Ectodermal cell (in vitro differentiated cells): Measurements from ENCODE around the gene CCDC74B.
"Not testable (repeated sequence)": the region's sequence is repeated elsewhere in the genome, so short reads cannot be mapped to it uniquely, and the experiment has no call there.

Experiments used
- H3K27ac ChIP-seq: 2 replicates; pipeline ENCODE4 v1.7.0; 2013; ENCODE audit warnings: mild to moderate bottlenecking, low read depth, low read length; ENCODE audit not compliant: insufficient read depth, poor library complexity, severe bottlenecking
- H3K27me3 ChIP-seq: 2 replicates; pipeline ENCODE4 v1.7.0; 2013; ENCODE audit warnings: mild to moderate bottlenecking, low read length; ENCODE audit not compliant: insufficient read depth, control insufficient read depth, poor library complexity, severe bottlenecking
- H3K36me3 ChIP-seq: one replicate; pipeline ENCODE4 v1.7.0; 2013; ENCODE audit warnings: low read length; ENCODE audit not compliant: control insufficient read depth, insufficient read depth
- H3K4me1 ChIP-seq: one replicate; pipeline ENCODE4 v1.7.0; 2013; ENCODE audit warnings: low read length; ENCODE audit not compliant: control insufficient read depth, insufficient read depth
- H3K4me3 ChIP-seq: 2 replicates; pipeline ENCODE4 v1.7.0; 2013; ENCODE audit warnings: low read depth, low read length, control low read depth; ENCODE audit not compliant: insufficient read depth
- H3K9me3 ChIP-seq: 2 replicates; pipeline ENCODE4 v1.7.0; 2013; ENCODE audit warnings: mild to moderate bottlenecking, low read length, moderate library complexity; ENCODE audit not compliant: control insufficient read depth
- whole genome bisulfite sequencing, 2 experiments: methylation state at CpG; one replicate each; pipeline ENCODE4 v1.1.7; 2013; ENCODE audit warnings: missing lambda C conversion rate in 2 of 2; 5-methylcytosine and 5-hydroxymethylcytosine counted together

The CCDC74B gene

GRCh38 chr2:130148515-130148914 lies 3.6 kb upstream of the CCDC74B start:
- not testable (repeated sequence) for H3K9me3 ChIP-seq, H3K4me3 ChIP-seq, H3K27ac ChIP-seq, H3K36me3 ChIP-seq, H3K27me3 ChIP-seq, H3K4me1 ChIP-seq
- WGBS, 2 experiments: 90 to 91% methylated on average over 4 of the region's 6 CpGs

GRCh38 chr2:130143266-130144039 lies 1.5 kb downstream of the CCDC74B start:
- H3K4me1 ChIP-seq, H3K4me3 ChIP-seq, H3K36me3 ChIP-seq, H3K27ac ChIP-seq, H3K9me3 ChIP-seq, H3K27me3 ChIP-seq: not testable (repeated sequence)
- 52 to 56% methylated on average over 17 of the region's 28 CpGs for WGBS, 2 experiments

- not testable (repeated sequence) for H3K36me3 ChIP-seq, H3K4me3 ChIP-seq, H3K27ac ChIP-seq, H3K9me3 ChIP-seq, H3K4me1 ChIP-seq, H3K27me3 ChIP-seq
- WGBS, 2 experiments: 92 to 93% methylated on average over 13 of the region's 13 CpGs
These were observed 2.3 kb downstream of the CCDC74B start for GRCh38 chr2:130142396-130143265.

- not testable (repeated sequence) for H3K9me3 ChIP-seq, H3K27me3 ChIP-seq, H3K4me3 ChIP-seq, H3K36me3 ChIP-seq, H3K4me1 ChIP-seq, H3K27ac ChIP-seq
- WGBS, 2 experiments: 92 to 93% methylated on average over 14 to 15 of the region's 22 CpGs
These were observed 3.1 kb downstream of the CCDC74B start for GRCh38 chr2:130141645-130142370.

- not testable (repeated sequence) for H3K27ac ChIP-seq, H3K9me3 ChIP-seq, H3K36me3 ChIP-seq, H3K4me1 ChIP-seq, H3K4me3 ChIP-seq, H3K27me3 ChIP-seq
- WGBS, 2 experiments: 100% methylated on average over 2 of the region's 6 CpGs
These were observed 3.9 kb downstream of the CCDC74B start for GRCh38 chr2:130141002-130141401.

GRCh38 chr2:130140516-130140915 lies 4.4 kb downstream of the CCDC74B start:
- not testable (repeated sequence) for H3K36me3 ChIP-seq, H3K9me3 ChIP-seq, H3K27me3 ChIP-seq, H3K27ac ChIP-seq, H3K4me1 ChIP-seq, H3K4me3 ChIP-seq
- 81 to 89% methylated on average over 7 of the region's 7 CpGs for WGBS, 2 experiments

GRCh38 chr2:130139331-130140280 lies 5.3 kb downstream of the CCDC74B start:
- not testable (repeated sequence) for H3K9me3 ChIP-seq, H3K27ac ChIP-seq, H3K4me1 ChIP-seq, H3K36me3 ChIP-seq, H3K27me3 ChIP-seq, H3K4me3 ChIP-seq
- WGBS, 2 experiments: 91 to 93% methylated on average over 25 to 29 of the region's 30 CpGs

- H3K27ac ChIP-seq, H3K27me3 ChIP-seq, H3K4me3 ChIP-seq, H3K4me1 ChIP-seq, H3K9me3 ChIP-seq, H3K36me3 ChIP-seq: not testable (repeated sequence)
- 94 to 96% methylated on average over 13 of the region's 15 CpGs for WGBS, 2 experiments
These were observed 6.1 kb downstream of the CCDC74B start for GRCh38 chr2:130138841-130139251.

GRCh38 chr2:130138326-130138725 lies 6.6 kb downstream of the CCDC74B start:
- H3K4me3 ChIP-seq, H3K27ac ChIP-seq, H3K9me3 ChIP-seq, H3K36me3 ChIP-seq, H3K27me3 ChIP-seq, H3K4me1 ChIP-seq: not testable (repeated sequence)
- 95% methylated on average over 12 of the region's 13 CpGs for WGBS, 2 experiments
